Panc1 (cell line): ENCODE results near the gene SREBF2. TPM values are rescaled to one million over a fixed set of nuclear protein-coding genes. Genes with fewer than 3 reads are reported as not detected.
"Not testable (repeated sequence)": the region's sequence is repeated elsewhere in the genome, so short reads cannot be mapped to it uniquely, and the experiment has no call there.

Source experiments
- ATAC-seq: fragments of 200-7000 bp; cut with Tn5 transposase; 2 replicates; pipeline ENCODE4 v1.9.1; 2020; ENCODE audit warnings: mild to moderate bottlenecking, moderate library complexity
- BruUV-seq: library from RNA; stranded (reverse); fragments of 400-500 nt; replicated peaks from 2 replicates; lab custom pipeline; 2021; lab: Mats Ljungman, UMichigan
- CTCF ChIA-PET: fragments of 300-600 bp; sonication (Branson Sonifier 250); formaldehyde crosslinking; loops from one replicate; lab custom pipeline; 2022; ENCODE audit warnings: antibody characterized with exemption; lab: Charles Lee
- POLR2A ChIA-PET: fragments of 300-600 bp; sonication (Branson Sonifier 250); formaldehyde crosslinking; loops from one replicate; lab custom pipeline; 2022; ENCODE audit warnings: antibody characterized with exemption; lab: Charles Lee
- DNase-seq: peaks from one replicate; pipeline ENCODE4 v3.0.0-alpha.2; 2010; ENCODE audit warnings: low read depth, low spot score
- H3K27ac ChIP-seq: 2 replicates; pipeline ENCODE4 v1.5.1; 2011; ENCODE audit warnings: mild to moderate bottlenecking, low read length, inconsistent platforms
- H3K27me3 ChIP-seq: fragments of 200-500 bp; sonication (Bioruptor generic); 2 replicates; pipeline ENCODE4 v1.6.0; 2014; ENCODE audit warnings: low read length, inconsistent platforms; ENCODE audit not compliant: control insufficient read depth, insufficient read depth
- H3K36me3 ChIP-seq: fragments of 200-500 bp; sonication (Bioruptor generic); 2 replicates; pipeline ENCODE4 v1.5.1; 2014; ENCODE audit warnings: inconsistent platforms, mild to moderate bottlenecking, low read length, moderate library complexity; ENCODE audit not compliant: control insufficient read depth, insufficient read depth
- H3K4me1 ChIP-seq: 2 replicates; pipeline ENCODE4 v1.5.1; 2011; ENCODE audit warnings: inconsistent platforms, mild to moderate bottlenecking, low read length, moderate library complexity; ENCODE audit not compliant: control insufficient read depth, insufficient read depth
- H3K4me3 ChIP-seq, 2 experiments: 2 replicates each; pipeline ENCODE4 v1.5.1; 2011 to 2012; ENCODE audit warnings: low read depth in 2 of 2, low read length in 2 of 2, mild to moderate bottlenecking in 2 of 2, inconsistent platforms in 1 of 2, moderate library complexity in 1 of 2
- H3K9me3 ChIP-seq: fragments of 200-500 bp; sonication (Bioruptor generic); 2 replicates; pipeline ENCODE4 v1.5.1; 2014; ENCODE audit warnings: low read depth, mild to moderate bottlenecking, inconsistent platforms, low read length, moderate library complexity; ENCODE audit not compliant: control insufficient read depth, insufficient read depth
- POLR2AphosphoS5 ChIP-seq: IDR thresholded peaks from 2 replicates; pipeline ENCODE4 v1.6.1; 2012; ENCODE audit warnings: mild to moderate bottlenecking, low read depth, low read length, moderate library complexity
- REST ChIP-seq, 2 experiments: IDR thresholded peaks; 2 replicates each; pipeline ENCODE4 v1.6.1; 2011 to 2012; ENCODE audit warnings: low read depth in 2 of 2, control low read depth in 1 of 2, low read length in 1 of 2, mild to moderate bottlenecking in 1 of 2, moderate library complexity in 1 of 2; ENCODE audit not compliant: insufficient read depth in 1 of 2
- SIN3A ChIP-seq: IDR thresholded peaks from 2 replicates; pipeline ENCODE4 v1.6.1; 2012; ENCODE audit warnings: low read depth, mild to moderate bottlenecking, low read length, moderate library complexity, borderline replicate concordance; ENCODE audit not compliant: insufficient read depth
- TCF7L2 ChIP-seq: IDR thresholded peaks from 2 replicates; pipeline ENCODE4 v1.6.1; 2011; ENCODE audit warnings: mild to moderate bottlenecking, low read depth, low read length, inconsistent platforms
- in situ Hi-C: cut with HindIII; loops from 2 replicates; pipeline ENCODE4 v1.10.0; 2016; ENCODE audit warnings: low sequenced_read_pairs, low pct_unique_long_range_greater_than_20kb
- intact Hi-C: fragments of 100-400 bp; cut with micrococcal nuclease; formaldehyde crosslinking; loops from one replicate; pipeline ENCODE4 v1.10.0; 2022; ENCODE audit not compliant: unreplicated experiment
- total RNA-seq: library from RNA; stranded (reverse); gene quantifications from one replicate; pipeline ENCODE4 v1.2.1, GENCODE V29; 2021; ENCODE audit not compliant: unreplicated experiment
- TF ChIP-seq, protein P1 (sequence below): fragments of 450-650 bp; IDR thresholded peaks from 2 replicates; pipeline ENCODE4 v1.5.1; 2017; ENCODE audit warnings: mild to moderate bottlenecking

SREBF2 gene
- total RNA-seq, 1 experiment from 2014 or later = 73.0 TPM

DNA sequence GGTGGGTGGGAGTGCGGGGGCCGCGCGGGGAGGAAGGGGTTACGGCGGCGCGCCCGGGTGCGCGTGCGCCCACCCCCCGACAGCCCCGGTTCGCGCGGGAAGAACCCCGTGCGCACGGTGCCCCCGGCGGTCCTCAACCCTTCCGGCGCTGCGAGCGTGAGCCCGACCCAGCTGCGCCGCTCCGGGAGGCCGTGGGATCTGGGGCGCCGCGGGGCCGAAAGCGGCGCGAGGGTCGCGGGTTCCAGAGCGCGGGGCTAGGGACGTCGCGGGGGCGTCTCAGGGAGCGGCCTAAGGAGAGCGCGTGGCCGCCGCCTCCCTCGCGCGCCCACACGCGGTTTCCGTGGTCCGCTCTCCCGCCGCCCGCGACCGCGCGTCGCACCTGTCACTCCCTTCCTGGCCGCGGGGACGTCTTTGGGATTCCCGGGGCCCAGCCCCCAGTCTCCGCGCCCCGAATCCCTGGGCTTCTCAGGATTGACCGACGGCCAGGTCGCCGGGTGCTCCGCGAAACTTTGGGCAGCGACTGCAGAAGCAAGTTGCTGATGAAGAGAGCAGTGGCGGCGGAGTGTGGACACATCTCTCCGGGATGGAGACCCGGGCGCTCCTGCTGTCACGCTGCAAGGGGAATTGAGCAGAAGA, 582 bp downstream of the SREBF2 start:
- TF ChIP-seq SIN3A = 0 out of 2 replicates have a peak, but pooled peaks have one; percentile 47
- no peak for TF ChIP-seq REST (IDR thresholded peaks at IDR 0.05; ENCODE audit: insufficient read depth in 1 of 2, low read depth in 2 of 2, low read length in 1 of 2)
- Histone ChIP-seq H3K27ac (peak overlapping the region; percentile 79), H3K27me3 (no peaks in the 10 kb centered on the region), H3K4me3 (peak overlapping the region; percentile 68 to 75), H3K4me1 (peaks cover 17% of the 10 kb centered on the region), H3K9me3 (no peaks in the 10 kb centered on the region), H3K36me3 (peaks cover 4% of the 10 kb centered on the region; the same call in 1 of the 2 replicates)
- POLR2A ChIA-PET = no interaction called here
- CTCF ChIA-PET = interaction anchor here (0.6 to 1.0 kb wide), 3 partner anchors 8 to 129 kb away, joined by 3 to 4 read pairs (median 4); no protein-coding TSS in a partner anchor
- no peak for DNase-seq
- intact Hi-C loops = no loop called here
- in situ Hi-C loops = no loop called here
- BruUV-seq = no TSS peak
- ATAC-seq = peak; percentile 20

DNA sequence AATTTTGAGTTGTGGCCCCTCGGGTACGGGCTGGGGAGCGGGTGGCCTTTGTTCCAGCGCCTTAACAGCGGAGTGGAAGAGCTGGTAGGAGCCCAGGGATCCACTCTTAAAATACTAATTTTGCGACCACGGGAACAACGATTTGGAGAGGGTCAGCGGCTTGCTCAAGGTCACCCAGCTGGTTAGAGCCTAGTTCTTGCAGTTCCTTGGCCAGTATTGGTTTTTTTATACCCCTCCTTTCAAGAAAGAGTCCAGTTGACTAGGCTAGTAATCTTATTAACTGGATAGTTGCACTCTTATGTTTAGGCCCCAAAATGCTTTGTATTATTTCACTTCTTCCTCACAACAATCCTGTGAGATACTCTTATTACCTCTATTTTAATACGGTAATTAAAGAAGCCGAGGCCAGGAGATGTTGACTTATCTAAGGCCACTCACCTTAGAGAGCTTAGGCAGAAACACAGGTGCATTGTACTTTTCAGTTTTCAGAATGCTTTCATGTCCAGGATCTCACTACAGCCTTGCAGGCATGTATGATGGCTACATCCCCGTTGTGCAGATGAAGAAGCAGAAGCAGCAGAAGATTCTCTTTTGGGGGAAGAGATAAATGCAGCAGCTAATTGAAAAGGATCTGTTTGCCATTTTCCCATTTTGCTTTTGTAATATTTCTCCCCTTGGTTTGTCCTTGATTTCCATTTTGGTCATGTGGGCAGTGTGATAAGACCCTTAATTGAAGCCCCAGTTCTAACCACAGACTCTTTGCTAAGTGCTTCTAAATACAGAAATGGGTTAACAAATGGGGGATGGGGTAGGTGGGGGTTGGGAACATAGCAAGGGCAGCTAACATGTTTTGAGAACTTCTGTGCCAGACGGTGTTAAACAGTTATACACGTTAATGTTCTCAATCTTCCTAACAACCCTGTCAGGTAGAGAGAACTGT, 1.4 kb downstream of the SREBF2 start:
- intact Hi-C loops (no loop called here), in situ Hi-C loops (no loop called here)
- Histone ChIP-seq H3K4me3 (peak overlapping the region; percentile 68 to 75), H3K27ac (peak overlapping the region; percentile 79), H3K9me3 (no peaks in the 10 kb centered on the region), H3K27me3 (no peaks in the 10 kb centered on the region), H3K36me3 (peaks cover 4% of the 10 kb centered on the region; the same call in 1 of the 2 replicates), H3K4me1 (peaks cover 17% of the 10 kb centered on the region)
- BruUV-seq = TSS peak; percentile 83
- DNase-seq (no peak), ATAC-seq (no peak)
- ChIA-PET POLR2A (no interaction called here), CTCF (interaction anchor here (0.6 kb wide), 1 partner anchor 130 kb away, joined by 4 read pairs; no protein-coding TSS in a partner anchor)
- TF ChIP-seq TCF7L2 (no peak), SIN3A (no peak), REST (IDR thresholded peaks at IDR 0.05; ENCODE audit: insufficient read depth in 1 of 2, low read depth in 2 of 2, low read length in 1 of 2) (no peak), POLR2AphosphoS5 (no peak)
- TF ChIP-seq, protein P1, sequence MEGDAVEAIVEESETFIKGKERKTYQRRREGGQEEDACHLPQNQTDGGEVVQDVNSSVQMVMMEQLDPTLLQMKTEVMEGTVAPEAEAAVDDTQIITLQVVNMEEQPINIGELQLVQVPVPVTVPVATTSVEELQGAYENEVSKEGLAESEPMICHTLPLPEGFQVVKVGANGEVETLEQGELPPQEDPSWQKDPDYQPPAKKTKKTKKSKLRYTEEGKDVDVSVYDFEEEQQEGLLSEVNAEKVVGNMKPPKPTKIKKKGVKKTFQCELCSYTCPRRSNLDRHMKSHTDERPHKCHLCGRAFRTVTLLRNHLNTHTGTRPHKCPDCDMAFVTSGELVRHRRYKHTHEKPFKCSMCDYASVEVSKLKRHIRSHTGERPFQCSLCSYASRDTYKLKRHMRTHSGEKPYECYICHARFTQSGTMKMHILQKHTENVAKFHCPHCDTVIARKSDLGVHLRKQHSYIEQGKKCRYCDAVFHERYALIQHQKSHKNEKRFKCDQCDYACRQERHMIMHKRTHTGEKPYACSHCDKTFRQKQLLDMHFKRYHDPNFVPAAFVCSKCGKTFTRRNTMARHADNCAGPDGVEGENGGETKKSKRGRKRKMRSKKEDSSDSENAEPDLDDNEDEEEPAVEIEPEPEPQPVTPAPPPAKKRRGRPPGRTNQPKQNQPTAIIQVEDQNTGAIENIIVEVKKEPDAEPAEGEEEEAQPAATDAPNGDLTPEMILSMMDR = no peak

- H3K27ac ChIP-seq, H3K36me3 ChIP-seq, BruUV-seq, ATAC-seq, intact Hi-C loops, in situ Hi-C loops, H3K4me3 ChIP-seq, H3K27me3 ChIP-seq, POLR2A ChIA-PET, DNase-seq, CTCF ChIA-PET, H3K9me3 ChIP-seq: not testable (repeated sequence)
- peaks cover 17% of the 10 kb centered on the region for H3K4me1 ChIP-seq
Measured at GRCh38 chr22:41835462-41835861, 2.6 kb downstream of the SREBF2 start.
